Measurements from ENCODE around the gene CDX1.

The CDX1 gene

DNA sequence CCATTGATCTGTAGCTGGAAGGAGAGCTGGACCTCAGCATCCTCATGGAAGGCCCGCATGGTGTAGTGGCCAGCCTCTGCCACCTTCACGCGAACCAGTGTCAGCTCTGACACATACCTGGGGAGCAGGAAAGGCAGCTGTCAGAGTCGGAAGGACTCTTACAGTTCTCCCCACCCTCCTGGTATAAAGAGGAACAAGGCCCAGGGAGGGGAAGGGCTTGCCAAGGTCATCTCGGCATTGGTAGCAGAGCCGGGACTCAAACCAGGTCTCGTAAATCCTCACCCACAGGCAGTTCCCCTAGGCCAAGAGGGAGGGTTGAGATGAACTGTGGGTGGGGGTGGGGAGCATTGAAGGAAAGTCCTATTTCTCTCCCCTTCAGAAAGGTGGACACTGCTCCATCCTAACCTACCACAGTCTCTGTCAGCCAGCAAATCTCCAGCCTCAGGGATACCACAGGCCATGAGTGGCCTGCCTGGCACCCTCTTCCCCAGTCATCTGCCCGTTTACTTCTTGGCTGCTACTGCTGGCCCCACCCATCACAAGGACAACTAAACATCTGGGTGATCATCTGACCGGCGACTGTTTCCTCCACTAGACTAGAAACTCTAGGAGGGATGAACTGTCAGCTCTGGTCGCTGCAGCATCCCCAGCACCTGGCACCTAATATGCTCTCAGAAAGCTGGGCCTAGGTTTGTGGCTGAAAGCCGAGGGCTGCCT lies 34.4 kb upstream of the CDX1 start:
- DNase-seq = no peak

- no peak for DNase-seq
These were observed 33.8 kb upstream of the CDX1 start for GRCh38 chr5:150132740-150133139.

- DNase-seq = no peak
These were observed 32.9 kb upstream of the CDX1 start for GRCh38 chr5:150133581-150134197.

- no peak for DNase-seq
These were observed 32.4 kb upstream of the CDX1 start for GRCh38 chr5:150134198-150134588.

GRCh38 chr5:150135557-150136304 lies 30.8 kb upstream of the CDX1 start:
- no peak for DNase-seq

DNA sequence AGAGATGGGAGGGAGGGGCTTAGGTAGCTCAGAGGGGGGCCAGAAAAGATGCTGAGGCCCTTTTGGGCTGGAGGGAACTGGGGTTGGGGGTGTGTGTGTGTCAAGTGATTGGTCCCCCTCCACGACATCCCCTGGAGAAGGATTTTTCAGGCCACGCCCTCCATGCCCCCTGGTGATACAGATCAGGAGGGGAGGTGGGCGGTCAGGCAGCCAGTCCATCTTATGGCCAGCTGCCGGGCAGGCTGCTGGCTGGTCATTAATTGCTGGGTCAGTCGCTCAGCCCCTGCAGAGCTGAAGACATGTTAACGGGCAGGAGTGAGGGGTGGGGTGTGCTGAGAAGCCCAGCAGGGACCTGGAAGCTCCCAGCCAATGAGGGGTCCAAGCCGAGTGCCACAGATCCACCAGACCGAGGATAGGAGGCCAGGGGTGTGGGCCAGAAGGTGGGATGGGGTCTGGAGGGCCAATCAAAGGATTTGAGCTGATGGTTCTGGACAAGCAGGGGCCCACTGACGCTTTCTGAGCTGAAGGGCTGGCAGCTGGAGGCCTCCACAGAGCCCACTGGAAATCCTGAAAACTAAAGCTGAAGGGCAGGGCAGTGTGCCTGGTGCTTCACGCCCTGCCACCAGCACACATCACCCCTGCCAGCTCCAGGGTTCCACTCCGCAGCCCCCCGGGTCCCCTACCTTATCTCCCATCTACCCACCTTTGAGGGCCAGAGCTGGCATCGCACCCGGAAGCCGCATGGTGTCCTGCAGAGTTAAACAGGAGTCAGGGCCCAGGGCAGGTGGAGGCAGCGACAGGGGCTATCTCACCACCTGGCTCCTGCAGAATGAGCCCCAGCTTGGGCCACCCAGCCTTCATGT lies 30.0 kb upstream of the CDX1 start:
- DNase-seq = no peak

DNA sequence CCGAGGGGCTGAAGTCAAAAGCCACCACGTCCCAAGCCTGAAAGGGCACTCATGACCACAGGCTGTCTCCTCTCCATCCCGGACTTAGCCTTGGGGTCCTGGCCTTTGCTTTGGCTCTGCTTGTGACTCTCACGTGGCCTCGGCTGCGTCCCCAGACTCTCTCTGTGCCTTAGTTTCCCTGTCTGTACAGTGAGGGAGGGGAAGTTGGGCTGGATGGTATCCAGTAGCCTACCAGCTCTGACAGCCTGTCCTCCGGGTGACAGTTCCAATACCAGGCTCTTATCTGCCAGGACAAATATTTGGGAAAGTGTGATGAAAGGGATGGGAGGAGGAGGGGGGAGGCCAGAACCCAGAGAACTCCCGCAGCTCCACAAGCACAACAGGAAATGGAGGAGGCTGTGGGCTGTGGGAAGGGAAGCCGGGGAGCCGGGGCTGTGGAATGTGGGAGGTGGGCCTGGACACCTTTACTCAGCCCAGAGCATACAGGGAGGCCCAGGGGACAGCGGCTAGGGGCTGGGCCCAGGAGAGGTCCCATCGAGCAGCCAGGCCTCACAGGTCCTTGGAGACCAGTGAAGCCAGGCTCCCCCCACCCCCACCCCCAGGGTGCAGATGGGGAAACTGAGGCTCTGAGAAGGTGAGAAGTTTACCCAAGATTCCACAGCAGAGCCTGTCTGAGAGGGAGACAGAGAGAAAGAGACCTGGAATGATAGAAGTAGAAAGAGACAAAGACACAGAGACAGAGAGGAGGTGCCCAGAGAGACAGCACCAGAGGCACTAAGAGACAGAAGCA lies 29.2 kb upstream of the CDX1 start:
- DNase-seq = no peak

- DNase-seq = no peak
These were observed 28.6 kb upstream of the CDX1 start for GRCh38 chr5:150137997-150138396.

- DNase-seq = no peak
These were observed 27.9 kb upstream of the CDX1 start for GRCh38 chr5:150138551-150139265.

DNA sequence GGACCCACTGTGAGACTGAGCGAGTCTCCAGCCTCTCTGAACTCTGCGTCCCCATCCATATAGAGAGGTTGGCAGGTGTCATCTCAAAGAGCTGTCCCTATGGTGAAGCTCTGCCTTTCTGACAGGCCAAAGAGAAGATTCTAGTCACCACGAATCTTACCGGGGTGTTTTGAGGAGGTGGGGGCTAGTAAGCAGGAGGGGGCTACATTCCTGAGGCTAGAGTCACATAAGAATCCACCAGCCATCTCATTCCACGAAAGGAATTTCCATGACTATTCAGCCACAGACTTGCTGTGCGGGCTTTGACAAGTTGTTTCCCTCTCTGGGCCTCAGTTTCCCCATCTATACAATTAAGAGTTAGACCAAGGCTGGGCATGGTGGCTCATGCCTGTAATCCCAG lies 27.2 kb upstream of the CDX1 start:
- no peak for DNase-seq

DNA sequence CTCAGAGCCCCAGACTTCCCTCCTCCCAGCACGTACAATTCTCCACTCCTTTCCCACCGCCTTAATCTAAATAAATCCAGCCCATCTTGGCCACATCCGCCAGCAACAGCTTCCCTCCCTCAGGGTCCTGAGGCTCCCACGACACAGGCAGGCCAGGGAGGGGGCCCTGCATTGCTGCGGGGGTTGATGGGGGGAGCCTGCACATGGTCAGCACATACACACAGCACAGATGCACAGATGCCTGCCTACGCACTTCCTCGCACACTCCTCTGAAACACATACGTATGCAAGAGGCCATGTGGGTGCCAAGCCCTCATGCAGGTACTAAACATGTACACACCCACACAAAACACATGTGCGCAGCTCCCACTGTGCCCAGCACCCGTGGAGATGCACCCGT lies 25.7 kb upstream of the CDX1 start:
- no peak for DNase-seq

- no peak for DNase-seq
These were observed 24.9 kb upstream of the CDX1 start for GRCh38 chr5:150141544-150142184.

- no peak for DNase-seq
These were observed 24.2 kb upstream of the CDX1 start for GRCh38 chr5:150142185-150142958.

DNA sequence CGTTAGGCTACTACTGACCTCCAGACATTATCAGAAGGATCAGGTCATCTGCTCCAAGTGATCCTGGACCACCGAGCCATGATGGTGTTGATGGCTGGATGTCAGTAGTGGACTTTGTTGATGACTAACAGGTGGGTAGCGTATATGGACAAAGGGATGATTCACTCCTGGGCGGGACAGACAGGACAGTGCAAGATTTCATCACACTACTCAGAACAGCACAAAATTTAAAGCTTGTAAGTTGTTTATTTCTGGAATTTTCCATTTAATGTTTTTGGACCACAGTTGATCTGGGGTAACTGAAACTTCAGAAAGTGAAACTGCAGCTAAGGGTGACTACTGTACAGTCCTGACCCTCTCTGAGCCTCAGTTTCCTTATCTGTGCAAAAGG lies 23.6 kb upstream of the CDX1 start:
- DNase-seq = no peak

DNA sequence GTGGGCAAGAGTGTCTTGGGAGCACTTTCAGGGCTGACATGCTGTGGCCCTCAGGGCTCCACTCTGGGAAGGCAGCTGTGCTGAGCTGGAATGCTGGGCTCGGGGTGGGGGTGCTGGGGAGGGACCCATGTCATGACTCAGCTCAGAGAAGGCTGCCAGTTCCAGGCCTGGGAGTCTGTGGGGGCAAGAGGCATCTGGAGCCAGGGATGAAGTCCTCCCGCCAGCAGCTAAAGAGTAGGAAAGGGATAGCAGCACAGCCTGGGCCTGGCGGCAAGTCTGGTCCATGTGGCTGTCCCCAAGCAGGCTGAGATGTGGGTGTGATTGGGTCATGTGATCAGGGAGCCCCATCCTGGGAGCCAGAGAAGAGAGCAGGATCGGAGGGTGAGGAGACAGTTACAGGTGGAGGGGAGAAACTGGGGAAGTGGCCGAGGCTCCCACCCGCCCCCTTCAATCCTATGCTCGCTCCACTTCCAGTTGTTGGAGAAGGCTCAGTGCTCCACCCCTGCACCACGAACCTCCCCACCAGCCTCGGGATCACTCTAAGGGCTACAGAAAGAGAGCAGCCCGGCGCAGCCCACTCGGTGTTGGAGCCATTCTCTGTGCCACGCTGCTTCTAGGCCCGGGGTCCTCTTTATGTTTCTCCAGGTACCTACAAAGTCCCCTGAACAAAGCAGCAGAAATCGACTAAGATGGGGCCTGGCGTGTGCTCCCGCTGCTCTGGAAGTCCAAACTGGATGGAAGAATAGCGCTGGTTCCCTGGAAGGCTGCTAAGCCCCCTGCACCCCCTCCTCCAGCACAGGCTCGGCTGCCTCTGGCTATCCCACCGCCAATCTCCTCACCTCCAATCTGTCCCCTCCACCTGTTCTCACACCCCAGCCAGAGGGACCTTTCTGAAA lies 23.0 kb upstream of the CDX1 start:
- no peak for DNase-seq

DNA sequence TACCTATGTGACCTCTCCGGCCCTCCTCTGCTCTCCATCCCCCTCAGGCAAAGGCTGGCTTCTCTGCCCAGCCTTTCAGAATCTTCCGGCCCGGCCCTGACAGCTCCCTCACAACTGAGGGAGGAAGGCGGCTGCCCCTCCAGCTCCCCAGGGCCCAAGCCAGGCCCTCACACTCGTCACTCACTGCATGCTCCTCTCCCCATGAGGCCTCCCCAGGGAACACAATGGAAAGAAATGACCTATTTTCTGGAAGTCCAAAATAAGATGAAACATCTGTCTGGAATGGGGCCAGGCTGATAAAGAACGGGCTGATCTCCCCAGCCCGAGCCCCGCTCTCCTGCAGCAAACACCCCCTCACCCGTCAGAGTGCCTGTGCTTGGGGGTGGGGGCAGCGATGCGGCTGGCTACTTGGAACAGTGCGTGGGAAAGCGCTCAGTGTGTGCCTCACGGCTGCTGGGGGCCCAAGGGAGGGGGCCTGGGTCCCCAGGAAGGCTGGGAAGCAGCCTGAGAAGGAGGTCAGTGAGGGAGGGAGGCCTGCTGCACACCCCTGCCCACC lies 22.3 kb upstream of the CDX1 start:
- DNase-seq = no peak

DNA sequence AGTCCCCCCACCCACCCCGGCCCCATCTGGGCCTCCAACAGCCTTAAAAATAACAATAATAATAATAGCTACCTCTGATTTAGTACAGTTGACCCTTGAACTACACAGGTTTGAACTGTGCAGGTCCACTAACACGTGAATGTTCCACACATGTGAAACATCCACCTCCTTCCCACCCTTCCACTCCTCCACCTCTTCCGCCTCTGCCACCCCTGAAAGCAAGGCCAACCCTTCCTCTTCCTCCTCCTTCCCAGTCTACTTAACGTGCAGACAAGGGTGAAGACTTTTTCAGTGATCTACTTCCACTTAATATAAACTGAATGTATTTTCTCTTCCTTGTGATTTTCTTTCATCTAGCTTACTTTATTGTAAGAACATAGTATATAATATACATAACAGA lies 21.7 kb upstream of the CDX1 start:
- no peak for DNase-seq

DNA sequence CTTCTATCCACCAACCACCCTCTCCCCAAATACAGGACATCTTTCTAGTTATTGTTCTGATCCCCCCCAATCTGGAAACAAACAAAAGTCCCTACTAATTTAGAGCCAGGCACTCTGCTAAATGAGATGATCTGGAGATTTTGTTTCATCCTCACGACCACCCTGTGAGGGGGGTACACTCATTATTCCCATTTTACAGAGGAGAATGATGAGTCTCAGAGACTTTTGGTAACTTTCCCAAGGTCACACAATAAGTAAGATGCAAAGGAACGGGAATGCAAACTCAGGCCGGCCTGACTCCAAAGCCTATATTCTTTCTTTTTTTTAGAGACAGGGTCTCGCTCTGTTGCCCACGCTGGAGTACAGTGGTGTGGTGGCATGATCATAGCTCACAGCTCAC lies 20.3 kb upstream of the CDX1 start:
- no peak for DNase-seq
